HCT116 (cell line): ENCODE data around the gene ICAM1.

Experiments
- EZH2phosphoT487 ChIP-seq: fragments of 200-600 bp; IDR thresholded peaks from 2 replicates; pipeline ENCODE4 v1.6.1; 2018; ENCODE audit warnings: antibody characterized with exemption, borderline replicate concordance
- ZNF274 ChIP-seq: fragments of 200-500 bp; sonication (Bioruptor generic); IDR thresholded peaks from 2 replicates; pipeline ENCODE4 v1.6.1; 2014; ENCODE audit warnings: mild to moderate bottlenecking, low read depth, low read length, inconsistent platforms

- no peak for TF ChIP-seq ZNF274
- TF ChIP-seq EZH2phosphoT487 = no peak
These were observed 35.4 kb downstream of the ICAM1 start for GRCh38 chr19:10306327-10306726.
